H9 (cell line): Measurements from ENCODE around the gene OR5A1. TPM values are rescaled to one million over a fixed set of nuclear protein-coding genes. Genes with fewer than 3 reads are reported as not detected.

ENCODE experiments used
- DNase-seq: peaks from one replicate; pipeline ENCODE4 v3.0.0-alpha.2; 2017
- H2AFZ ChIP-seq: one replicate; pipeline ENCODE4 v1.6.1; 2013; ENCODE audit warnings: mild to moderate bottlenecking, low read length, control low read depth, moderate library complexity
- H2AK5ac ChIP-seq: 2 replicates; pipeline ENCODE4 v1.6.1; 2013; ENCODE audit warnings: low read length, control low read depth, mixed read lengths; ENCODE audit not compliant: insufficient read length
- H2BK120ac ChIP-seq: one replicate; pipeline ENCODE4 v1.6.1; 2013; ENCODE audit warnings: low read depth, mild to moderate bottlenecking, low read length, control low read depth, inconsistent platforms; ENCODE audit not compliant: poor library complexity, severe bottlenecking
- H2BK12ac ChIP-seq: 2 replicates; pipeline ENCODE4 v1.6.1; 2013; ENCODE audit warnings: low read length, control low read depth, mixed read lengths, low read depth; ENCODE audit not compliant: insufficient read length
- H2BK15ac ChIP-seq: 2 replicates; pipeline ENCODE4 v1.6.1; 2013; ENCODE audit warnings: low read depth, low read length, control low read depth
- H2BK20ac ChIP-seq: one replicate; pipeline ENCODE4 v1.6.1; 2013; ENCODE audit warnings: low read depth, mild to moderate bottlenecking, low read length, control low read depth, inconsistent platforms; ENCODE audit not compliant: poor library complexity, severe bottlenecking
- H2BK5ac ChIP-seq: 2 replicates; pipeline ENCODE4 v1.6.1; 2013; ENCODE audit warnings: low read length, control low read depth, mixed read lengths; ENCODE audit not compliant: insufficient read length
- H3K14ac ChIP-seq: 2 replicates; pipeline ENCODE4 v1.6.1; 2013; ENCODE audit warnings: low read length, control low read depth; ENCODE audit not compliant: insufficient read depth
- H3K18ac ChIP-seq: 2 replicates; pipeline ENCODE4 v1.6.1; 2013; ENCODE audit warnings: low read depth, mild to moderate bottlenecking, mixed read lengths, low read length, control low read depth; ENCODE audit not compliant: insufficient read length
- H3K23ac ChIP-seq: 2 replicates; pipeline ENCODE4 v1.6.1; 2013; ENCODE audit warnings: low read length, control low read depth, mixed read lengths, low read depth; ENCODE audit not compliant: insufficient read length
- H3K23me2 ChIP-seq: 2 replicates; pipeline ENCODE4 v1.6.1; 2013; ENCODE audit warnings: low read depth, mild to moderate bottlenecking, mixed read lengths, low read length, control low read depth; ENCODE audit not compliant: insufficient read length, poor library complexity, severe bottlenecking
- H3K27ac ChIP-seq: 2 replicates; pipeline ENCODE4 v1.5.1; 2013; ENCODE audit warnings: low read length, control low read depth, mixed read lengths, low read depth; ENCODE audit not compliant: insufficient read length
- H3K27me3 ChIP-seq: 2 replicates; pipeline ENCODE4 v1.6.1; 2013; ENCODE audit warnings: low read length, control low read depth, inconsistent platforms; ENCODE audit not compliant: insufficient read depth
- H3K4ac ChIP-seq: 2 replicates; pipeline ENCODE4 v1.6.1; 2013; ENCODE audit warnings: low read depth, mild to moderate bottlenecking, control low read depth, inconsistent platforms, low read length, moderate library complexity
- H3K4me1 ChIP-seq: 2 replicates; pipeline ENCODE4 v1.6.1; 2013; ENCODE audit warnings: low read length, control low read depth, inconsistent platforms; ENCODE audit not compliant: insufficient read depth
- H3K4me2 ChIP-seq: 2 replicates; pipeline ENCODE4 v1.6.1; 2013; ENCODE audit warnings: low read length, control low read depth, mixed read lengths; ENCODE audit not compliant: insufficient read length, insufficient read depth
- H3K56ac ChIP-seq: 2 replicates; pipeline ENCODE4 v1.6.1; 2013; ENCODE audit warnings: low read depth, mild to moderate bottlenecking, mixed read lengths, low read length, control low read depth; ENCODE audit not compliant: insufficient read length
- H3K79me1 ChIP-seq: 2 replicates; pipeline ENCODE4 v1.6.1; 2013; ENCODE audit warnings: low read depth, mild to moderate bottlenecking, moderate library complexity, low read length, control low read depth, inconsistent platforms; ENCODE audit not compliant: insufficient read depth, poor library complexity, severe bottlenecking
- H3K79me2 ChIP-seq: 2 replicates; pipeline ENCODE4 v1.6.1; 2013; ENCODE audit warnings: low read length, control low read depth, inconsistent platforms; ENCODE audit not compliant: insufficient read depth
- H3K9ac ChIP-seq: 2 replicates; pipeline ENCODE4 v1.6.1; 2013; ENCODE audit warnings: low read length, control low read depth, mixed read lengths; ENCODE audit not compliant: insufficient read length; ENCODE audit errors: extremely low read depth
- H3K9me3 ChIP-seq: one replicate; pipeline ENCODE4 v1.6.1; 2013; ENCODE audit warnings: low read depth, low read length, inconsistent platforms; ENCODE audit not compliant: control insufficient read depth
- H3T11ph ChIP-seq: one replicate; pipeline ENCODE4 v1.6.1; 2013; ENCODE audit warnings: mild to moderate bottlenecking, low read length, control low read depth, inconsistent platforms
- H4K20me1 ChIP-seq: one replicate; pipeline ENCODE4 v1.6.1; 2013; ENCODE audit not compliant: control insufficient read depth, insufficient read length, insufficient read depth
- H4K5ac ChIP-seq: 2 replicates; pipeline ENCODE4 v1.6.1; 2013; ENCODE audit warnings: low read depth, mild to moderate bottlenecking, mixed read lengths, low read length, control low read depth; ENCODE audit not compliant: insufficient read length
- H4K8ac ChIP-seq: replicated peaks from 2 replicates; pipeline ENCODE4 v1.6.1; 2013; ENCODE audit warnings: low read length, control low read depth, mixed read lengths, low read depth; ENCODE audit not compliant: insufficient read length
- H4K91ac ChIP-seq: 2 replicates; pipeline ENCODE4 v1.6.1; 2013; ENCODE audit warnings: low read depth, mild to moderate bottlenecking, moderate library complexity, mixed read lengths, low read length, control low read depth; ENCODE audit not compliant: insufficient read length
- H3K27ac Mint-ChIP-seq, 3 experiments: 2 replicates in 2 of 3; 3 replicates in 1 of 3; pipeline ENCODE4 v1.8.0; 2020 to 2021; ENCODE audit warnings: mixed read lengths in 3 of 3, mild to moderate bottlenecking in 1 of 3, moderate library complexity in 1 of 3
- H3K27me3 Mint-ChIP-seq: 2 replicates; pipeline ENCODE4 v1.8.0; 2021; ENCODE audit warnings: low read depth, mild to moderate bottlenecking, moderate library complexity, mixed read lengths
- H3K36me3 Mint-ChIP-seq, 3 experiments: 2 replicates in 2 of 3; 3 replicates in 1 of 3; pipeline ENCODE4 v1.8.0; 2020 to 2021; ENCODE audit warnings: low read depth in 3 of 3, mixed read lengths in 3 of 3; ENCODE audit not compliant: insufficient read depth in 1 of 3
- H3K4me1 Mint-ChIP-seq, 2 experiments: 2 replicates each; pipeline ENCODE4 v1.8.0; 2020; ENCODE audit warnings: mixed read lengths in 2 of 2
- H3K4me3 Mint-ChIP-seq, 2 experiments: 2 replicates in 1 of 2; 3 replicates in 1 of 2; pipeline ENCODE4 v1.8.0; 2020 to 2021; ENCODE audit warnings: mild to moderate bottlenecking in 2 of 2, mixed read lengths in 2 of 2, moderate library complexity in 1 of 2
- H3K9me3 Mint-ChIP-seq, 2 experiments: 2 replicates in 1 of 2; 3 replicates in 1 of 2; pipeline ENCODE4 v1.8.0; 2020; ENCODE audit warnings: mild to moderate bottlenecking in 2 of 2, mixed read lengths in 2 of 2, moderate library complexity in 1 of 2
- CTCF ChIP-seq: fragments of 200-600 bp; sonication (generic); conservative IDR thresholded peaks from 3 replicates; pipeline ENCODE4 v1.8.0; 2021; ENCODE audit warnings: antibody characterized with exemption, mild to moderate bottlenecking
- WGBS: extraction: QIAGEN DNeasy Blood & Tissue Kit; methylation state at CpG from one replicate; pipeline ENCODE4 v1.1.7; 2013; ENCODE audit warnings: missing lambda C conversion rate, low lambda C conversion rate, mixed read lengths; ENCODE audit not compliant: insufficient read length; ENCODE audit errors: extremely low coverage; 5-methylcytosine and 5-hydroxymethylcytosine counted together
- total RNA-seq: library from RNA; stranded (reverse); gene quantifications from 2 replicates; pipeline ENCODE4 v1.2.1, GENCODE V29; 2021

OR5A1 gene
- total RNA-seq, 1 experiment from 2014 or later: not detected

- Histone ChIP-seq H3K79me2 (no peaks in the 10 kb centered on the region), H3K23me2 (no peaks in the 10 kb centered on the region), H2BK5ac (no peak overlapping the region), H2BK12ac (no peak overlapping the region), H3K27ac (no peak overlapping the region), H3K18ac (no peak overlapping the region), H2BK20ac (no peak overlapping the region), H3K4ac (no peak overlapping the region), H3K23ac (no peak overlapping the region), H2BK15ac (no peak overlapping the region), H4K20me1 (no peaks in the 10 kb centered on the region), H3K4me2 (no peak overlapping the region), H2BK120ac (no peak overlapping the region), H4K5ac (no peak overlapping the region), H3K9me3 (no peaks in the 10 kb centered on the region), H2AK5ac (no peak overlapping the region), H3K27me3 (no peaks in the 10 kb centered on the region), H4K91ac (no peak overlapping the region), H3T11ph (no peak overlapping the region), H3K14ac (no peak overlapping the region), H2AFZ (no peak overlapping the region), H3K56ac (no peak overlapping the region), H3K9ac (no peak overlapping the region), H3K79me1 (no peaks in the 10 kb centered on the region), H3K4me1 (peaks cover 5% of the 10 kb centered on the region; the same call in 1 of the 2 replicates), H4K8ac (no peak overlapping the region)
- WGBS: no CpG with 5 or more reads among the region's 2 CpGs
- Mint-ChIP-seq H3K27ac (no peak overlapping the region), H3K36me3 (no peaks in the 10 kb centered on the region), H3K9me3 (peaks cover 0 to 4% of the 10 kb centered on the region in 2 experiments; a peak in 4 of 5 replicates), H3K27me3 (no peaks in the 10 kb centered on the region), H3K4me3 (no peak overlapping the region), H3K4me1 (peaks cover 26 to 28% of the 10 kb centered on the region in 2 experiments)
- DNase-seq: no peak
- TF ChIP-seq CTCF: no peak
Observed at GRCh38 chr11:59423835-59424234, 12.4 kb upstream of the OR5A1 start.
